SK-N-SH (cell line): ENCODE data around the gene CRTC1. TPM values are rescaled to one million over a fixed set of nuclear protein-coding genes. Genes with fewer than 3 reads are reported as not detected.

ENCODE experiments used
- CTCF ChIA-PET: fragments of 300-600, 350-600 bp; formaldehyde crosslinking; extraction: SDS; loops from one replicate; lab custom pipeline; 2021; lab: Yijun Ruan, JAX
- POLR2A ChIA-PET: fragments of 350-600 bp; sonication (Branson Sonifier 250); formaldehyde crosslinking; extraction: SDS; loops from one replicate; lab custom pipeline; 2020; ENCODE audit warnings: antibody characterized with exemption, inconsistent platforms; lab: Yijun Ruan, JAX
- DNase-seq: peaks from one replicate; pipeline ENCODE4 v3.0.0; 2012
- H2AFZ ChIP-seq: fragments of 200-600 bp; sonication (generic); 2 replicates; pipeline ENCODE4 v1.8.1; 2016; ENCODE audit warnings: antibody characterized with exemption, mild to moderate bottlenecking, low read depth
- H3F3A ChIP-seq: fragments of 200-600 bp; sonication (generic); replicated peaks from 2 replicates; pipeline ENCODE3; 2016; ENCODE audit warnings: antibody characterized with exemption, mild to moderate bottlenecking; ENCODE audit not compliant: insufficient read depth
- H3K27ac ChIP-seq, 2 experiments: fragments of 200-500 bp in 1 of 2; fragments of 200-600 bp in 1 of 2; sonication (Bioruptor generic) in 1 of 2; sonication (generic), shearing (Covaris generic) in 1 of 2; 2 replicates each; pipeline versions ENCODE4 v1.5.1 to v1.6.1; 2014 to 2016; ENCODE audit warnings: low read depth in 2 of 2, inconsistent platforms in 1 of 2, low read length in 1 of 2, mild to moderate bottlenecking in 1 of 2, mixed read lengths in 1 of 2
- H3K27me3 ChIP-seq: fragments of 200-600 bp; sonication (generic), shearing (Covaris generic); 2 replicates; pipeline ENCODE4 v1.6.1; 2016; ENCODE audit warnings: mixed run types; ENCODE audit not compliant: insufficient read depth
- H3K36me3 ChIP-seq, 2 experiments: fragments of 200-500 bp in 1 of 2; fragments of 200-600 bp in 1 of 2; sonication (Bioruptor generic) in 1 of 2; sonication (generic) in 1 of 2; replicated peaks in 1 of 2; 2 replicates each; pipeline versions ENCODE3 to v1.5.1; 2014 to 2016; ENCODE audit warnings: low read length in 1 of 2, mild to moderate bottlenecking in 1 of 2; ENCODE audit not compliant: insufficient read depth in 2 of 2, control insufficient read depth in 1 of 2
- H3K4me1 ChIP-seq, 2 experiments: fragments of 200-500 bp in 1 of 2; fragments of 200-600 bp in 1 of 2; sonication (Bioruptor generic) in 1 of 2; sonication (generic), shearing (Covaris generic) in 1 of 2; 2 replicates each; pipeline versions ENCODE4 v1.5.1 to v1.6.1; 2014 to 2016; ENCODE audit warnings: low read depth in 1 of 2, low read length in 1 of 2, mixed run types in 1 of 2; ENCODE audit not compliant: insufficient read depth in 2 of 2, control insufficient read depth in 1 of 2
- H3K4me2 ChIP-seq: fragments of 200-600 bp; sonication (generic), shearing (Covaris generic); 2 replicates; pipeline ENCODE4 v1.6.1; 2017; ENCODE audit warnings: mixed run types
- H3K4me3 ChIP-seq, 2 experiments: fragments of 200-500 bp in 1 of 2; fragments of 200-600 bp in 1 of 2; sonication (Bioruptor generic) in 1 of 2; sonication (generic), shearing (Covaris generic) in 1 of 2; 2 replicates each; pipeline versions ENCODE4 v1.5.1 to v1.8.1; 2014 to 2016; ENCODE audit warnings: low read depth in 2 of 2, inconsistent platforms in 1 of 2, low read length in 1 of 2, mild to moderate bottlenecking in 1 of 2, mixed read lengths in 1 of 2, moderate library complexity in 1 of 2
- H3K79me2 ChIP-seq: fragments of 200-600 bp; sonication (generic); 2 replicates; pipeline ENCODE4 v1.8.1; 2017; ENCODE audit warnings: mild to moderate bottlenecking; ENCODE audit not compliant: insufficient read depth
- H3K9ac ChIP-seq: fragments of 200-600 bp; sonication (generic); 2 replicates; pipeline ENCODE4 v1.6.1; 2017; ENCODE audit warnings: mixed run types
- H3K9me2 ChIP-seq: fragments of 200-600 bp; sonication (generic); 2 replicates; pipeline ENCODE4 v1.6.1; 2017; ENCODE audit warnings: mixed run types
- H3K9me3 ChIP-seq: fragments of 200-600 bp; sonication (generic); 2 replicates; pipeline ENCODE4 v1.6.1; 2017; ENCODE audit warnings: mixed run types, mild to moderate bottlenecking, moderate library complexity
- H4K20me1 ChIP-seq: fragments of 200-600 bp; sonication (generic); 2 replicates; pipeline ENCODE4 v1.6.1; 2017; ENCODE audit warnings: mild to moderate bottlenecking, mixed run types; ENCODE audit not compliant: insufficient read depth
- CHD2 ChIP-seq: fragments of 150-350 bp; IDR thresholded peaks from 2 replicates; pipeline ENCODE4 v1.6.1; 2018; ENCODE audit warnings: low read length; ENCODE audit not compliant: partially characterized antibody
- EZH2phosphoT487 ChIP-seq: fragments of 200-600 bp; sonication (generic); IDR thresholded peaks from 2 replicates; pipeline ENCODE4 v1.6.1; 2017; ENCODE audit warnings: low read depth, mixed run types, mild to moderate bottlenecking, antibody characterized with exemption, moderate library complexity, borderline replicate concordance
- FOSL2 ChIP-seq: IDR thresholded peaks from 2 replicates; pipeline ENCODE4 v1.4.0; 2012; ENCODE audit warnings: low read depth, mild to moderate bottlenecking, moderate library complexity, borderline replicate concordance
- FOXM1 ChIP-seq: IDR thresholded peaks from 2 replicates; pipeline ENCODE4 v1.4.0; 2012; ENCODE audit warnings: low read depth, mild to moderate bottlenecking
- NFIC ChIP-seq: IDR thresholded peaks from 2 replicates; pipeline ENCODE4 v1.4.0; 2012; ENCODE audit warnings: borderline replicate concordance
- PBX3 ChIP-seq: IDR thresholded peaks from 2 replicates; pipeline ENCODE4; 2012
- RAD21 ChIP-seq: IDR thresholded peaks from 2 replicates; pipeline ENCODE4 v1.6.1; 2012; ENCODE audit warnings: mild to moderate bottlenecking, low read length
- RCOR1 ChIP-seq: fragments of 150-350 bp; IDR thresholded peaks from 2 replicates; pipeline ENCODE4 v1.6.1; 2017; ENCODE audit warnings: antibody characterized with exemption, low read length
- RXRA ChIP-seq: IDR thresholded peaks from 2 replicates; pipeline ENCODE4 v1.4.0; 2012; ENCODE audit warnings: low read depth, mild to moderate bottlenecking, borderline replicate concordance
- SIN3A ChIP-seq: IDR thresholded peaks from 2 replicates; pipeline ENCODE4 v1.6.1; 2012; ENCODE audit warnings: low read depth, mild to moderate bottlenecking, low read length, moderate library complexity, borderline replicate concordance
- ZBTB33 ChIP-seq: IDR thresholded peaks from 2 replicates; pipeline ENCODE4 v1.4.0; 2012; ENCODE audit warnings: low read depth, borderline replicate concordance
- WGBS: methylation state at CpG from one replicate; pipeline ENCODE4 v1.1.6; 2017; ENCODE audit warnings: low lambda C conversion rate; 5-methylcytosine and 5-hydroxymethylcytosine counted together
- polyA plus RNA-seq, 3 experiments: library from polyadenylated mRNA; depleted of rRNA; stranded (reverse); fragments of >200 nt; gene quantifications; 2 replicates each; pipeline ENCODE4 v1.2.3, GENCODE V29; 2012

The CRTC1 gene
- polyA plus RNA-seq, 1 of the 3 experiments (the other 2 are of a cell fraction) = 5.0 TPM

GRCh38 chr19:18760440-18761383, 77.2 kb downstream of the CRTC1 start:
- 91% methylated on average over 22 of the region's 27 CpGs for WGBS
- no peak overlapping the region for H3K4me2 ChIP-seq
- H3K9me3 ChIP-seq = no peaks in the 10 kb centered on the region
- DNase-seq = no peak
- H3F3A ChIP-seq = peaks cover 39% of the 10 kb centered on the region
- no peaks in the 10 kb centered on the region for H3K36me3 ChIP-seq
- no peak overlapping the region for H3K4me3 ChIP-seq
- no peaks in the 10 kb centered on the region for H4K20me1 ChIP-seq
- H3K27me3 ChIP-seq = no peaks in the 10 kb centered on the region
- H2AFZ ChIP-seq = no peak overlapping the region
- peaks cover 33 to 73% of the 10 kb centered on the region in 2 experiments; a peak in 3 of 4 replicates for H3K4me1 ChIP-seq
- ChIA-PET POLR2A (interaction anchor here (0.7 kb wide), 1 partner anchor 18 kb away, joined by 3 read pairs; no protein-coding TSS in a partner anchor), CTCF (interaction anchor here (0.7 to 1.8 kb wide), 3 partner anchors 10 to 87 kb away, joined by 3 to 8 read pairs (median 3); no protein-coding TSS in a partner anchor)
- H3K27ac ChIP-seq = peak overlapping the region in 1 of 2 experiments; percentile 96; a peak in 1 of 4 replicates
- no peaks in the 10 kb centered on the region for H3K9me2 ChIP-seq
- no peak overlapping the region for H3K9ac ChIP-seq
- TF ChIP-seq FOSL2 (no peak), RXRA (no peak), NFIC (no peak), PBX3 (no peak)
- TF ChIP-seq, all 33 proteins: peak for 0
- no peaks in the 10 kb centered on the region for H3K79me2 ChIP-seq

GRCh38 chr19:18761531-18762110, 78.1 kb downstream of the CRTC1 start:
- Histone ChIP-seq H3K36me3 (peaks cover 0 to 1% of the 10 kb centered on the region in 2 experiments), H3K4me2 (peak overlapping the region; percentile 64; the same call in 1 of the 2 replicates), H2AFZ (no peak overlapping the region), H3K4me1 (peaks cover 33 to 71% of the 10 kb centered on the region in 2 experiments; a peak in 3 of 4 replicates), H3F3A (peaks cover 39% of the 10 kb centered on the region), H3K27me3 (no peaks in the 10 kb centered on the region), H3K9me3 (no peaks in the 10 kb centered on the region), H3K79me2 (no peaks in the 10 kb centered on the region), H4K20me1 (no peaks in the 10 kb centered on the region), H3K9me2 (no peaks in the 10 kb centered on the region), H3K27ac (peak overlapping the region; percentile 90 to 96; a peak in 3 of 4 replicates), H3K4me3 (no peak overlapping the region), H3K9ac (no peak overlapping the region)
- WGBS = 91% methylated on average over 9 of the region's 16 CpGs
- no peak for TF ChIP-seq RCOR1
- no peak for TF ChIP-seq CHD2
- no peak for TF ChIP-seq ZBTB33
- TF ChIP-seq FOXM1 = no peak
- TF ChIP-seq EZH2phosphoT487 = no peak
- TF ChIP-seq RAD21 = no peak
- no peak for TF ChIP-seq NFIC
- TF ChIP-seq SIN3A = no peak
- POLR2A ChIA-PET = interaction anchor here (0.7 to 1.2 kb wide), 3 partner anchors 18 to 171 kb away, joined by 3 read pairs; no protein-coding TSS in a partner anchor
- DNase-seq = no peak
- CTCF ChIA-PET = interaction anchor here (1.0 to 1.8 kb wide), 4 partner anchors 13 to 172 kb away, joined by 3 to 8 read pairs (median 4); partner anchors contain the start of gene UPF1
